ENCODE results near the gene NOD1.
A peak's percentile ranks its signal among the peaks of the same experiment; 100 is the strongest.
"Not testable (repeated sequence)": the region's sequence is repeated elsewhere in the genome, so short reads cannot be mapped to it uniquely, and the experiment has no call there.

Gene NOD1

GRCh38 chr7:30503274-30504212 lies 25.0 kb upstream of the NOD1 start:
- no peak for DNase-seq

GRCh38 chr7:30502470-30503251 lies 24.1 kb upstream of the NOD1 start:
- DNase-seq = no peak

- no peak for DNase-seq
These were observed 22.7 kb upstream of the NOD1 start for GRCh38 chr7:30501264-30501663.

GRCh38 chr7:30493228-30493627 lies 14.6 kb upstream of the NOD1 start:
- no peak for DNase-seq

GRCh38 chr7:30491417-30491816 lies 12.8 kb upstream of the NOD1 start:
- no peak for DNase-seq

- DNase-seq = no peak
These were observed 8.8 kb upstream of the NOD1 start for GRCh38 chr7:30487371-30487770.

- DNase-seq = no peak
These were observed 7.1 kb upstream of the NOD1 start for GRCh38 chr7:30485667-30486066.

- DNase-seq = not testable (repeated sequence)
These were observed 2.8 kb upstream of the NOD1 start for GRCh38 chr7:30481416-30481815.

GRCh38 chr7:30479202-30480120 lies 877 bp upstream of the NOD1 start:
- peak; percentile 46 for DNase-seq

- no peak for DNase-seq
These were observed 2.0 kb downstream of the NOD1 start for GRCh38 chr7:30476459-30477145.

- no peak for DNase-seq
These were observed 3.0 kb downstream of the NOD1 start for GRCh38 chr7:30475580-30475979.

GRCh38 chr7:30474893-30475292 lies 3.7 kb downstream of the NOD1 start:
- DNase-seq = no peak

GRCh38 chr7:30474485-30474884 lies 4.1 kb downstream of the NOD1 start:
- no peak for DNase-seq

GRCh38 chr7:30473903-30474302 lies 4.7 kb downstream of the NOD1 start:
- DNase-seq = no peak

- no peak for DNase-seq
These were observed 5.5 kb downstream of the NOD1 start for GRCh38 chr7:30472784-30473775.

- DNase-seq = no peak
These were observed 6.4 kb downstream of the NOD1 start for GRCh38 chr7:30472081-30472783.

GRCh38 chr7:30471205-30471604 lies 7.4 kb downstream of the NOD1 start:
- no peak for DNase-seq

- DNase-seq = no peak
These were observed 7.8 kb downstream of the NOD1 start for GRCh38 chr7:30470771-30471170.

GRCh38 chr7:30470163-30470770 lies 8.3 kb downstream of the NOD1 start:
- no peak for DNase-seq

GRCh38 chr7:30469303-30469702 lies 9.3 kb downstream of the NOD1 start:
- DNase-seq = no peak

Measured in CD4-positive, alpha-beta T cell treated with Interleukin-6 for 4 hours (primary cell).